ENCODE measurements around the gene FBXO4.

DNA sequence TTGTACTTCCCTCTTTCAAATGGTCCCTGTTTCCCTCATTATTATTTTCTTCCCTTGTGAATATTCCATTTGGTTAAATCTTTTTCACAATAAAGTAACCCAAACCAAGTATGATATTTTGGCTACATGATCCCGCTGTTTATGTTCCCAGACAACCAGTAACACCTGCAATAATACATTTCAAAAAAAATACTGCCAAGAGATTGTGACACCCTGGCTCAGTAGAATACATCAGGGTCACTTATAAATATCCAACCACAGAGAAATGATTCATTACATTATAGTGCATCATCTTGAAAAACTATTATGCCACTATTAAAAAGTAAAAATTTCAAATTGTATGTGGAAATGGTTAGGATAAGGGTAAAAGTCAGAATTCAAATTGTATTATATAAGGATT lies 47.7 kb upstream of the FBXO4 start:
- TF ChIP-seq, protein P1, sequence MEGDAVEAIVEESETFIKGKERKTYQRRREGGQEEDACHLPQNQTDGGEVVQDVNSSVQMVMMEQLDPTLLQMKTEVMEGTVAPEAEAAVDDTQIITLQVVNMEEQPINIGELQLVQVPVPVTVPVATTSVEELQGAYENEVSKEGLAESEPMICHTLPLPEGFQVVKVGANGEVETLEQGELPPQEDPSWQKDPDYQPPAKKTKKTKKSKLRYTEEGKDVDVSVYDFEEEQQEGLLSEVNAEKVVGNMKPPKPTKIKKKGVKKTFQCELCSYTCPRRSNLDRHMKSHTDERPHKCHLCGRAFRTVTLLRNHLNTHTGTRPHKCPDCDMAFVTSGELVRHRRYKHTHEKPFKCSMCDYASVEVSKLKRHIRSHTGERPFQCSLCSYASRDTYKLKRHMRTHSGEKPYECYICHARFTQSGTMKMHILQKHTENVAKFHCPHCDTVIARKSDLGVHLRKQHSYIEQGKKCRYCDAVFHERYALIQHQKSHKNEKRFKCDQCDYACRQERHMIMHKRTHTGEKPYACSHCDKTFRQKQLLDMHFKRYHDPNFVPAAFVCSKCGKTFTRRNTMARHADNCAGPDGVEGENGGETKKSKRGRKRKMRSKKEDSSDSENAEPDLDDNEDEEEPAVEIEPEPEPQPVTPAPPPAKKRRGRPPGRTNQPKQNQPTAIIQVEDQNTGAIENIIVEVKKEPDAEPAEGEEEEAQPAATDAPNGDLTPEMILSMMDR (IDR thresholded peaks at IDR 0.05): no peak
- TF ChIP-seq POLR2A (IDR thresholded peaks at IDR 0.05): no peak

Data from prostate gland (tissue), 2 donors.